Measurements from ENCODE around the gene ARHGEF1. TPM values are rescaled to one million over a fixed set of nuclear protein-coding genes. Genes with fewer than 3 reads are reported as not detected.
A peak's percentile ranks its signal among the peaks of the same experiment; 100 is the strongest.

The ARHGEF1 gene
- total RNA-seq, 6 experiments from 2014 or later, result 63.8 to 73.3 (median 68.2) TPM

DNA sequence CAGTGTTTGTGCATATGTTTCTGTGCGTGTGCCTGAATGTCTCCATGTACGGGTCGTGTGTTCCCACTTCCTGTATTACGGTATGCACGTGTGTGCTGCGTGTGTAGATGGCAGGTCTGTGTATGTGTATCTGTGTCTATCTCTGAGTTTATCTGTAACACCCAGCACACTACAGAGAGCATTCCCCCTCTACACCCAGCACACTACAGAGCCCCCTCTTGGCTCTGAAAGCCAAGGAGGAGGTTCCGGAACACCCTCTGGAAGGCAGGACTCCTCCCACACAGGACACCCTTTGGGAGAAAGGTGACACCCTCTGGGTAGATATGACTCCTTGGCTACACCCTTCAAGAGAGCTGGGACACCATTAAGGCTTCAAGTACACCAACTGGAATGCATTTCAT is 47.3 kb downstream of the ARHGEF1 start:
- H3K9me3 Mint-ChIP-seq, result no peaks in the 10 kb centered on the region
- H3K27ac Mint-ChIP-seq, result no peak overlapping the region
- no peaks in the 10 kb centered on the region for H3K36me3 Mint-ChIP-seq (ENCODE audit: low read depth)
- no peak overlapping the region for H3K4me3 Mint-ChIP-seq
- peaks cover 20% of the 10 kb centered on the region for H3K4me1 Mint-ChIP-seq (ENCODE audit: low read depth)
- no peak for DNase-seq
- no peak for TF ChIP-seq CTCF (IDR thresholded peaks at IDR 0.05)
- peaks cover 50% of the 10 kb centered on the region for H3K27me3 Mint-ChIP-seq (ENCODE audit: insufficient read depth)

GRCh38 chr19:41930926-41931592 is 48.1 kb downstream of the ARHGEF1 start:
- H3K4me3 Mint-ChIP-seq, result no peak overlapping the region
- TF ChIP-seq CTCF (IDR thresholded peaks at IDR 0.05), result peak; percentile 61
- peaks cover 50% of the 10 kb centered on the region for H3K27me3 Mint-ChIP-seq (ENCODE audit: insufficient read depth)
- no peaks in the 10 kb centered on the region for H3K36me3 Mint-ChIP-seq (ENCODE audit: low read depth)
- no peak overlapping the region for H3K27ac Mint-ChIP-seq
- H3K9me3 Mint-ChIP-seq, result no peaks in the 10 kb centered on the region
- DNase-seq, result no peak
- H3K4me1 Mint-ChIP-seq (ENCODE audit: low read depth), result peaks cover 27% of the 10 kb centered on the region

DNA sequence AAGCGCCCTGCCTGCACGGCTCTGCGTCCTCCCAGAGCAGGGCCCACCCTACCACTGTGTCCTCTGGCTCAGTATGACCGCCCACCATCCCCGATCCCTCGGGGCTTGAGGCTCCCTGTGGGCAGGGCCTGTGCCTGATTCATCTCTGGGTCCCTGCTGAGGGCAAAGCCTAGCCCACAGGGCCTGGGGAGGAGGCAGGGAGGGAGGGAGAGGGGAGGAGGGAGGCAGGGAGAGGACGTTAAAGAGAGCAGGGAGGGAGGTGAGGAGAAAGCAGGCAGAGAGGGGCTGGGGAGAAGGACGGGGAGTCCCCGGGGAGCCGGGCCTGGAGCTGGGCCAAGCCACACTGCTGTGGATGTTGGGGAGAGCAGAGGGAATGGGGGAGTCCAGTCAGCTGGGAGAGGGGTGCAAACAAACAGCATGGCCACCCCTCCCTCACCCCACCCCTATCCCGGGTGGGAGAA is 49.3 kb downstream of the ARHGEF1 start:
- no peaks in the 10 kb centered on the region for H3K36me3 Mint-ChIP-seq (ENCODE audit: low read depth)
- TF ChIP-seq CTCF (IDR thresholded peaks at IDR 0.05), result no peak
- H3K4me1 Mint-ChIP-seq (ENCODE audit: low read depth), result peaks cover 38% of the 10 kb centered on the region
- H3K9me3 Mint-ChIP-seq, result no peaks in the 10 kb centered on the region
- no peak for DNase-seq
- H3K4me3 Mint-ChIP-seq, result no peak overlapping the region
- no peak overlapping the region for H3K27ac Mint-ChIP-seq
- peaks cover 50% of the 10 kb centered on the region for H3K27me3 Mint-ChIP-seq (ENCODE audit: insufficient read depth)

DNA sequence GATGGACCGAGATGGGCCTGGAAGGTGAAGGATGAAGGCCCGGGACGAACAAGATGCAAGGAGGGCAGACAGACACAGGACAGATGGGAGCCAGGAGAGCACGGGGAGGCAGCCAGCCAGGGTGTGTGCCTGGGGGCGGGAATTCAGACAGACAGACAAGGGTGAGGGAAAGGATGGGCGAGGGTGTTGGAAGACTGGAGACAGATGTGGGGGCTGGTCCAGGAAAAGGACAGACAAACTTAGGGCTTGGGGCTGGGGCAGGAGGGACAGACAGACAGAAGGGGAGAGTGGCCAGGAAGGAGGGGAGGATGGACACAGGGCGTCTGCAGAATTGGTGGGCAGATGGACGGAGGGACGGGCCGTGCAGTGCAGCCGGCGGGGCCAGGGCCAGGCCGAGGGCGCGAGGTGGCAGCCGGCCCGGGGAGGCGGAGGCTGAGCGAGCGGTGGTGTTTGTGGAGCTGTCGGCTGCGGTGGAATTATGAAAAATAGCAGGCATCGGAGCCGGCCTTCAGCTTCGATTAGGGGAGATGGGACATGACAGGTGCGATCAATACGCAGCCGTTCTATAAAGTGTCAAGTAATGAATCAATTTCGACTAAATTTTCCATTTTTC is 49.8 kb downstream of the ARHGEF1 start:
- TF ChIP-seq CTCF (IDR thresholded peaks at IDR 0.05), result no peak
- H3K36me3 Mint-ChIP-seq (ENCODE audit: low read depth), result no peaks in the 10 kb centered on the region
- no peak overlapping the region for H3K4me3 Mint-ChIP-seq
- H3K9me3 Mint-ChIP-seq, result no peaks in the 10 kb centered on the region
- H3K27me3 Mint-ChIP-seq (ENCODE audit: insufficient read depth), result peaks cover 50% of the 10 kb centered on the region
- H3K4me1 Mint-ChIP-seq (ENCODE audit: low read depth), result peaks cover 43% of the 10 kb centered on the region
- no peak overlapping the region for H3K27ac Mint-ChIP-seq
- DNase-seq, result no peak

DNA sequence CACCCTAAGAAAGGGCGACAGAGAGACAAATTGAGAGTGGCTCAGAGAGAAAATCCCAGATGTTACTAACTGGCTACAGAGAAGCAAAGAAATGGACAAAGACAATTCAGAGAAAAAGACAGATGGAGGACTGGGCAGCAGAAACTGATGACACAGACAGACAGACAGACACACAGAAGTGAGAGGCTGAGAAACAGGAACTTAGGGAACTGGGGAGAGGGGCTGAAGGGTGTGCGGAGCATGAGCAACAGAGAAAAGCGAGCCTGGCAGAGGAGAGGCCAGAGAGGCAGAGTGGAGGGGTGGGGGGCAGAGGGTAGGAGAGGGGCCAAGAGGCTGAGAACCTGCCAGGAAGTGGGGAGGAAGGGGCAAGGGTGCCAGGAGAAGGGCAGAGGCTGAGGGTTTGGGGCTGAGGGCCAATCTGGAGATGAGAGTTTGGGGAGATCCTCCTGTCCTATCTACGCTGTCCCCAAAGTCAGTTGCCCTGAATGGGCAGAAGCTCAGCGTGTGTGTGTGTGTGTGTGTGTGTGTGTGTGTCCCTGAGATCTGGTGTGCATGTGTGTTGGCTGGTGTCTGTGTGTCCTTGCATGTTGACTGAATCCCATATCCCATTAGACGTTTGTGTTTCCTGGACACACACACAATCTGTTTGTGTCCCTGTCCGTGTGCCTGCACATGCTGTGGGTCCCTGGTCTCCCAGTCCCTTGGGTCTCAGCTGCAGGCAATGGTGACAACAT is 50.9 kb downstream of the ARHGEF1 start:
- no peaks in the 10 kb centered on the region for H3K9me3 Mint-ChIP-seq
- H3K27me3 Mint-ChIP-seq (ENCODE audit: insufficient read depth), result peaks cover 46% of the 10 kb centered on the region
- DNase-seq, result no peak
- no peak overlapping the region for H3K4me3 Mint-ChIP-seq
- H3K4me1 Mint-ChIP-seq (ENCODE audit: low read depth), result peaks cover 41% of the 10 kb centered on the region
- TF ChIP-seq CTCF (IDR thresholded peaks at IDR 0.05), result no peak
- H3K36me3 Mint-ChIP-seq (ENCODE audit: low read depth), result no peaks in the 10 kb centered on the region
- H3K27ac Mint-ChIP-seq, result no peak overlapping the region
